Measurements from ENCODE around the gene GARNL3. TPM values are rescaled to one million over a fixed set of nuclear protein-coding genes. Genes with fewer than 3 reads are reported as not detected.

Gene GARNL3
- total RNA-seq, 2 experiments from 2014 or later: 1.6 to 2.0 TPM

- no peak for DNase-seq
- ChIA-PET POLR2A (no interaction called here), CTCF (interaction anchor here (0.8 kb wide), 1 partner anchor 263 kb away, joined by 3 read pairs; no protein-coding TSS in a partner anchor)
Observed at GRCh38 chr9:127336506-127337352, 72.2 kb downstream of the GARNL3 start.

GRCh38 chr9:127340721-127341120 is 76.1 kb downstream of the GARNL3 start:
- ChIA-PET POLR2A (interaction anchor here (0.7 kb wide), 1 partner anchor 470 kb away, joined by 3 read pairs; no protein-coding TSS in a partner anchor), CTCF (no interaction called here)
- no peak for DNase-seq
- Mint-ChIP-seq H3K9me3 (no peaks in the 10 kb centered on the region), H3K36me3 (ENCODE audit: low read depth) (no peaks in the 10 kb centered on the region), H3K27ac (no peak overlapping the region), H3K4me3 (no peak overlapping the region), H3K27me3 (peaks cover 7% of the 10 kb centered on the region), H3K4me1 (no peaks in the 10 kb centered on the region)

More at GRCh38 chr9:127336506-127337352, 72.2 kb downstream of the GARNL3 start:
- peaks cover 15% of the 10 kb centered on the region for H3K27me3 Mint-ChIP-seq
- H3K9me3 Mint-ChIP-seq: no peaks in the 10 kb centered on the region
- H3K27ac Mint-ChIP-seq: no peak overlapping the region
- no peaks in the 10 kb centered on the region for H3K36me3 Mint-ChIP-seq (ENCODE audit: low read depth)
- no peaks in the 10 kb centered on the region for H3K4me1 Mint-ChIP-seq
- no peak overlapping the region for H3K4me3 Mint-ChIP-seq

- Mint-ChIP-seq H3K4me3 (no peak overlapping the region), H3K27me3 (peaks cover 6% of the 10 kb centered on the region), H3K4me1 (no peaks in the 10 kb centered on the region), H3K9me3 (no peaks in the 10 kb centered on the region), H3K36me3 (ENCODE audit: low read depth) (no peaks in the 10 kb centered on the region), H3K27ac (no peak overlapping the region)
- POLR2A ChIA-PET: interaction anchor here (0.7 kb wide), 1 partner anchor 470 kb away, joined by 3 read pairs; no protein-coding TSS in a partner anchor
- CTCF ChIA-PET: no interaction called here
- DNase-seq: no peak
Observed at GRCh38 chr9:127341152-127341551, 76.6 kb downstream of the GARNL3 start.

- peaks cover 5% of the 10 kb centered on the region for H3K27me3 Mint-ChIP-seq
- POLR2A ChIA-PET: no interaction called here
- no peak overlapping the region for H3K27ac Mint-ChIP-seq
- CTCF ChIA-PET: interaction anchor here (1.1 kb wide), 1 partner anchor 23 kb away, joined by 3 read pairs; no protein-coding TSS in a partner anchor
- H3K9me3 Mint-ChIP-seq: no peaks in the 10 kb centered on the region
- no peaks in the 10 kb centered on the region for H3K36me3 Mint-ChIP-seq (ENCODE audit: low read depth)
- no peak for DNase-seq
- H3K4me1 Mint-ChIP-seq: no peaks in the 10 kb centered on the region
- H3K4me3 Mint-ChIP-seq: no peak overlapping the region
Observed at GRCh38 chr9:127344368-127345000, 79.9 kb downstream of the GARNL3 start.

- ChIA-PET CTCF (interaction anchor here (0.7 to 1.1 kb wide), 2 partner anchors 24 to 81 kb away, joined by 3 read pairs; partner anchors contain the start of gene GARNL3), POLR2A (no interaction called here)
- Mint-ChIP-seq H3K27me3 (peaks cover 8% of the 10 kb centered on the region), H3K9me3 (no peaks in the 10 kb centered on the region), H3K36me3 (ENCODE audit: low read depth) (no peaks in the 10 kb centered on the region), H3K27ac (no peak overlapping the region), H3K4me1 (no peaks in the 10 kb centered on the region), H3K4me3 (no peak overlapping the region)
- DNase-seq: no peak
Observed at GRCh38 chr9:127345566-127345965, 81.0 kb downstream of the GARNL3 start.

- ChIA-PET CTCF (no interaction called here), POLR2A (no interaction called here)
- Mint-ChIP-seq H3K9me3 (no peaks in the 10 kb centered on the region), H3K27ac (no peak overlapping the region), H3K4me1 (no peaks in the 10 kb centered on the region), H3K4me3 (no peak overlapping the region), H3K27me3 (peaks cover 12% of the 10 kb centered on the region), H3K36me3 (ENCODE audit: low read depth) (no peaks in the 10 kb centered on the region)
- DNase-seq: no peak
Observed at GRCh38 chr9:127346584-127346983, 82.0 kb downstream of the GARNL3 start.

GRCh38 chr9:127347831-127348776 is 83.5 kb downstream of the GARNL3 start:
- H3K36me3 Mint-ChIP-seq (ENCODE audit: low read depth): no peaks in the 10 kb centered on the region

GRCh38 chr9:127349483-127350113 is 85.0 kb downstream of the GARNL3 start:
- Mint-ChIP-seq H3K4me1 (no peaks in the 10 kb centered on the region), H3K9me3 (no peaks in the 10 kb centered on the region), H3K27ac (no peak overlapping the region), H3K4me3 (no peak overlapping the region), H3K36me3 (ENCODE audit: low read depth) (no peaks in the 10 kb centered on the region), H3K27me3 (peaks cover 36% of the 10 kb centered on the region)
- DNase-seq: no peak
- CTCF ChIA-PET: interaction anchor here (0.5 to 0.6 kb wide), 2 partner anchors 25 to 58 kb away, joined by 3 to 7 read pairs; no protein-coding TSS in a partner anchor
- POLR2A ChIA-PET: no interaction called here

More at GRCh38 chr9:127347831-127348776, 83.5 kb downstream of the GARNL3 start:
- no peaks in the 10 kb centered on the region for H3K4me1 Mint-ChIP-seq
- no peak for DNase-seq
- H3K4me3 Mint-ChIP-seq: no peak overlapping the region
- H3K27ac Mint-ChIP-seq: no peak overlapping the region
- ChIA-PET POLR2A (no interaction called here), CTCF (no interaction called here)
- H3K9me3 Mint-ChIP-seq: no peaks in the 10 kb centered on the region
- H3K27me3 Mint-ChIP-seq: peaks cover 26% of the 10 kb centered on the region

- CTCF ChIA-PET: interaction anchor here (0.6 kb wide), 1 partner anchor 33 kb away, joined by 3 read pairs; no protein-coding TSS in a partner anchor
- POLR2A ChIA-PET: no interaction called here
Observed at GRCh38 chr9:127351182-127352166, 86.9 kb downstream of the GARNL3 start.

GRCh38 chr9:127353882-127354281 is 89.3 kb downstream of the GARNL3 start:
- Mint-ChIP-seq H3K9me3 (no peaks in the 10 kb centered on the region), H3K27me3 (peaks cover 53% of the 10 kb centered on the region), H3K4me3 (no peak overlapping the region), H3K27ac (no peak overlapping the region), H3K36me3 (ENCODE audit: low read depth) (no peaks in the 10 kb centered on the region), H3K4me1 (no peaks in the 10 kb centered on the region)
- DNase-seq: no peak
- POLR2A ChIA-PET: no interaction called here
- CTCF ChIA-PET: no interaction called here

More at GRCh38 chr9:127351182-127352166, 86.9 kb downstream of the GARNL3 start:
- no peak for DNase-seq
- Mint-ChIP-seq H3K27me3 (peaks cover 46% of the 10 kb centered on the region), H3K36me3 (ENCODE audit: low read depth) (no peaks in the 10 kb centered on the region), H3K4me3 (no peak overlapping the region), H3K27ac (no peak overlapping the region), H3K9me3 (no peaks in the 10 kb centered on the region), H3K4me1 (no peaks in the 10 kb centered on the region)

GRCh38 chr9:127356906-127357305 is 92.3 kb downstream of the GARNL3 start:
- POLR2A ChIA-PET: no interaction called here
- no peaks in the 10 kb centered on the region for H3K36me3 Mint-ChIP-seq (ENCODE audit: low read depth)
- DNase-seq: no peak
- H3K9me3 Mint-ChIP-seq: no peaks in the 10 kb centered on the region
- CTCF ChIA-PET: interaction anchor here (1.2 kb wide), 1 partner anchor 12 kb away, joined by 3 read pairs; no protein-coding TSS in a partner anchor
- no peak overlapping the region for H3K27ac Mint-ChIP-seq
- H3K4me3 Mint-ChIP-seq: no peak overlapping the region
- H3K27me3 Mint-ChIP-seq: peaks cover 42% of the 10 kb centered on the region
- peaks cover 7% of the 10 kb centered on the region for H3K4me1 Mint-ChIP-seq

Measured in activated CD4-positive, alpha-beta T cell treated with anti-CD3 and anti-CD28 coated beads, Interleukin-2, amount 10 ng/mL, durations not matched to agents 7 days and 5 days (primary cell).